GM10248 (cell line): ENCODE data around the gene WNT3.

Experiments used
- CTCF ChIA-PET: fragments of 300-600 bp; sonication (Branson Sonifier 250); formaldehyde crosslinking; extraction: SDS; loops from one replicate; lab custom pipeline; 2021; ENCODE audit warnings: antibody characterized with exemption; lab: Yijun Ruan, JAX
- POLR2A ChIA-PET: fragments of 350-650 bp; sonication (Branson Sonifier 250); formaldehyde crosslinking; extraction: SDS; loops from one replicate; lab custom pipeline; 2020; ENCODE audit warnings: antibody characterized with exemption; lab: Yijun Ruan, JAX
- DNase-seq: peaks from one replicate; pipeline ENCODE4 v3.0.0; 2012; ENCODE audit errors: extremely low spot score
- TF ChIP-seq, protein P1 (sequence below): IDR thresholded peaks from 2 replicates; pipeline ENCODE4 v1.5.1; 2012; ENCODE audit warnings: mild to moderate bottlenecking, low read depth; ENCODE audit errors: extremely low read depth, missing control alignments, control extremely low read depth

The WNT3 gene

DNA sequence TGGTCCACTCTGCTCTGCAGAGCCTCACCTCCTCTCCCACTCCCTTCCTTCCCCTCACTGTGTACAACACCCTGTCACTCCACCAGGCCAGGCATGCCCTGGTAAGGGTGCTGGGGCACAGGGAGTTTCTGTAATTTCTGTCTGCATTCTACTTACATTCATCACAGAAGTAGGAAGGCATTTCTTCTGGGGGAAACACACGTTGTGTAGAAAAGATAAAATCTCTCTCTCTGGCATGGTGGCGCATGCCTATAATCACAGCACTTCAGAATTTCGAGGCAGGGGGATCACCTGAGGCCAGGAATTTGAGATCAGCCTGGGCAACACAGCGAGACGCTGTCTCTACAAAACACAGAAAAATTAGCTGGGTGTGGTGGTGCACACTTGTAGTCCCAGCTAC is 27.0 kb downstream of the WNT3 start:
- ChIA-PET CTCF (no interaction called here), POLR2A (no interaction called here)
- TF ChIP-seq, protein P1, sequence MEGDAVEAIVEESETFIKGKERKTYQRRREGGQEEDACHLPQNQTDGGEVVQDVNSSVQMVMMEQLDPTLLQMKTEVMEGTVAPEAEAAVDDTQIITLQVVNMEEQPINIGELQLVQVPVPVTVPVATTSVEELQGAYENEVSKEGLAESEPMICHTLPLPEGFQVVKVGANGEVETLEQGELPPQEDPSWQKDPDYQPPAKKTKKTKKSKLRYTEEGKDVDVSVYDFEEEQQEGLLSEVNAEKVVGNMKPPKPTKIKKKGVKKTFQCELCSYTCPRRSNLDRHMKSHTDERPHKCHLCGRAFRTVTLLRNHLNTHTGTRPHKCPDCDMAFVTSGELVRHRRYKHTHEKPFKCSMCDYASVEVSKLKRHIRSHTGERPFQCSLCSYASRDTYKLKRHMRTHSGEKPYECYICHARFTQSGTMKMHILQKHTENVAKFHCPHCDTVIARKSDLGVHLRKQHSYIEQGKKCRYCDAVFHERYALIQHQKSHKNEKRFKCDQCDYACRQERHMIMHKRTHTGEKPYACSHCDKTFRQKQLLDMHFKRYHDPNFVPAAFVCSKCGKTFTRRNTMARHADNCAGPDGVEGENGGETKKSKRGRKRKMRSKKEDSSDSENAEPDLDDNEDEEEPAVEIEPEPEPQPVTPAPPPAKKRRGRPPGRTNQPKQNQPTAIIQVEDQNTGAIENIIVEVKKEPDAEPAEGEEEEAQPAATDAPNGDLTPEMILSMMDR: no peak
- no peak for DNase-seq

DNA sequence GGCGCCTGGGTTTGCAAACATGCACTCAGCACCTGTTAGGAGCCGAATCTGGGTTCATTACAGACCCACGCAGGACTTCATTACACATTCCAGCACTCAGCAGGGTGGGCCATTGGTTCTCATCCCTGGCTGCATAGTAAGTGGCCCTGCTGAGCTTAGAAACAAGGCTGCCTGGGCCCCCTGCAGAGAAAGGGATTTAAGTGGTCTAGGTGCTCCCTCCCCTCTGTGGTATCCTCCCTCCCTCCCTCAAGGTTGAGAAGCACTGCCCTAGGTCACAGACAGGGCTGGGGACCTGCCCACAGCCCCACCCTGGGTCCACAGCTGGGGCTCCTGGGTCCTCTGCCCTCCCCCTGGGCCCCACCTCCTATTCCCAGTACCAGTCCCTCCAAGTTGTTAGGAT is 28.3 kb downstream of the WNT3 start:
- TF ChIP-seq, protein P1: no peak
- DNase-seq: no peak
- POLR2A ChIA-PET: no interaction called here
- CTCF ChIA-PET: no interaction called here

DNA sequence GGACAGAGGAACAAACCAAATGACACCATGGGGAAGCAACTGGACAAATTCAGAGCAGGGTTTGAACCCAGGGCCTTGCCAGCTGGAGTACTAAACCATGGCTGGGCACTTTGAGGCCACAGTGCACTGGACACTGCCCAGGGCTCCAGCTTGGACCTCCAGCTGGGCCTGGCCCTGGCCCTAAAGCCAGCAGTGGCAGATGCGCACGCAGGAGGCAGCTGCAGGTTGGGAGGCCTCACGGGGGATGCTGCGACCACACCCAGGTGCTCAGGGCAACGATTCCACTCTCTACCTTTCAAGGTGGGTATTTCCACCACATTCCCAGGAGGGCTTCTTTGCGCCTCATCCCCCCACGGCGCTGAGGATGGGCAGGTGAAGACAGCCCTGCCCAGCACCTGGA is 28.9 kb downstream of the WNT3 start:
- no peak for DNase-seq
- TF ChIP-seq, protein P1: no peak
- ChIA-PET POLR2A (no interaction called here), CTCF (interaction anchor here (0.8 kb wide), 1 partner anchor 52 kb away, joined by 3 read pairs; no protein-coding TSS in a partner anchor)

DNA sequence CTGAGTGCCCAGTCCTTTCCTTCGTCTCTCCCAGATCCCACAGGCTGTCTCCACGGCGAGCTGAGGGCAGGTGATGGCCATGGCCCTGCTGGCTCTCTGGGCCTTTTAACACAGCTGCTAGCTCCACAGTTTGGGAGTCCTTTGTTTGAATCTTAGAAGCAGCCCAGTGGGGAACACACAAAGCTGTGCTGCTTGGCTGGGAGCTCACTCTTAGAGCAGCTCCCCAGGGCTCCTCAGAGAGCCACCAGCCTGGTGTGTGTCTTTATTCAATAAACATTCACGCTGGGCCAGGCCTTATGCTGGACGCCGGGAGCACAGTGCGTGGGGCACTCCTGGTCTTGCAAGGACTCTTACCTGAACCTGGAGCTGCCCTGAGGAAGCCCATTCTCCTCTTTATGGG is 29.7 kb downstream of the WNT3 start:
- TF ChIP-seq, protein P1: no peak
- CTCF ChIA-PET: interaction anchor here (0.8 kb wide), 1 partner anchor 53 kb away, joined by 3 read pairs; no protein-coding TSS in a partner anchor
- POLR2A ChIA-PET: no interaction called here
- no peak for DNase-seq

DNA sequence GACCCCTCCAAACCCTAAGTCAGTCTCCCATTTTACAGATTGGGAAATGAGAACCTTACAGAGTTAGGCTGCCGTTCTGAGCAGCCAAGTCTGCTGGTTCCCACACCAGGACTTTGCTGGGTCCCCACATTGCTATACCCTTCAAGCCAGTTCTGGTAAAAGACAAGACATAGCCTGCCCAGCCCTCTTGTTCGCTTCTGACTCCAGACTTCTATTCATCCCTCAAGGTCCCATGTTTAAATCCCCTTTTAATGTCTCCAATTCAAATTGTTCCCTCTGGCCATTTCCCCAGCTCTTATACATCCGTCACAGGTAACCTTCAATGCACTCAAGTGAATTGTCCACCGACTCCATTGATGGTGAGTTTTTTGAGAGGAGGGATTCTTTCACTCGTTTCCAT is 30.2 kb downstream of the WNT3 start:
- TF ChIP-seq, protein P1: no peak
- CTCF ChIA-PET: no interaction called here
- DNase-seq: no peak
- POLR2A ChIA-PET: no interaction called here

DNA sequence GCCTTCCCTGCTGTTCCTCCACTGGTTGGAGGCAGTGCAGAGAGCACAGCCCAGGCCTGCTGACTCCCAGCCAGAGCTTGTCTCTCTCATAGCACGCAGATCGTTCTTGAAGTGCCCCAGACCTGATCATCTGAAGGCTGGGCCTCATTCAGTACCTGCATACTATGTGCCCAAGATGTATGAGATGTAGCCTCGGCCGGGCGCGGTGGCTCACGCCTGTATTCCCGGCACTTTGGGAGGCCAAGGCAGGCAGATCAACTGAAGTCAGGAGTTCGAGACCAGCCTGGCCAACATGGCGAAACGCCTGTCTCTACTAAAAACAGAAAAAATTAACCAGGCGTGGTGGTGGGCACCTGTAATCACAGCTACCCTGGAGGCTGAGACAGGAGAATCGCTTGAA is 31.0 kb downstream of the WNT3 start:
- no peak for DNase-seq
- TF ChIP-seq, protein P1: no peak
- POLR2A ChIA-PET: no interaction called here
- CTCF ChIA-PET: no interaction called here

DNA sequence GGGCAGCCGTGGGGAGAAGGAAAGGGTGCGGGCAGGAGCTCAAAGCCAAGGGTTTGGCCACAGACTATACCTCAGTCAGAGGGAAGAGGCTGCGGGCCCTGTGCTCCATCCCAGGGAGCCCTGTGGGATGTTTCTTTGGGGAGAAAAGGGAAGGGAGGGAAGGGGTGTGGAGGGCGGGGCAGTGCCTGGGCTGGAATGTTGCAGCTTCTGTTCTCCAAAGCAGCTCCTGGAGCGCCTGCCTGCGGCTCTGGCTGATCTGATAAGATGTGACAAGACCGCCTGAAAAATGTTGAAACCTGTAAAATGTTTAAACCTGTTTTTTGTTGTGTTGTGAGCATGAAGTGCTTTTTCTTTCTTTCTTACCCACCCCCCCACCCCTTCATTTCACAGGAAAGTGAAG is 32.8 kb downstream of the WNT3 start:
- CTCF ChIA-PET: no interaction called here
- TF ChIP-seq, protein P1: no peak
- no peak for DNase-seq
- POLR2A ChIA-PET: no interaction called here
